CD4-positive, alpha-beta T cell (primary cell): ENCODE results near the gene ECT2L. TPM values are rescaled to one million over a fixed set of nuclear protein-coding genes. Genes with fewer than 3 reads are reported as not detected.

Experiments used
- ATAC-seq: fragments of 200-7000 bp; cut with Tn5 transposase; one replicate; pipeline ENCODE4 v1.10.0; 2022; ENCODE audit warnings: mild to moderate bottlenecking; ENCODE audit not compliant: poor library complexity
- CTCF ChIA-PET: fragments of 350-600 bp; sonication (Branson Sonifier 250); formaldehyde crosslinking; loops from one replicate; lab custom pipeline; 2021; ENCODE audit warnings: antibody characterized with exemption, inconsistent platforms; lab: Charles Lee
- POLR2A ChIA-PET: fragments of 350-600 bp; sonication (Branson Sonifier 250); formaldehyde crosslinking; loops from one replicate; lab custom pipeline; 2021; ENCODE audit warnings: antibody characterized with exemption, inconsistent platforms; lab: Charles Lee
- DNase-seq, 14 experiments: peaks; one replicate each; pipeline ENCODE4 v3.0.0-alpha.2; 2013 to 2020; ENCODE audit warnings: mixed read lengths in 2 of 14
- H3K27ac ChIP-seq, 2 donors: one replicate each; pipeline versions ENCODE4 v1.5.1 to v1.7.0; 2013; ENCODE audit warnings: low read length in 2 of 2, low read depth in 1 of 2, mild to moderate bottlenecking in 1 of 2
- H3K27me3 ChIP-seq, 2 experiments: 1 replicate in 1 of 2; 2 replicates in 1 of 2; pipeline versions ENCODE4 v1.6.1 to v1.7.0; 2013; ENCODE audit warnings: low read length in 2 of 2, control low read depth in 1 of 2, mild to moderate bottlenecking in 1 of 2, moderate library complexity in 1 of 2; ENCODE audit not compliant: insufficient read depth in 2 of 2, control insufficient read depth in 1 of 2
- H3K36me3 ChIP-seq: one replicate; pipeline ENCODE4 v1.6.1; 2013; ENCODE audit warnings: low read length, control low read depth; ENCODE audit not compliant: insufficient read depth
- H3K4me1 ChIP-seq: one replicate; pipeline ENCODE4 v1.6.1; 2013; ENCODE audit warnings: low read length, control low read depth; ENCODE audit not compliant: insufficient read depth
- H3K4me3 ChIP-seq: one replicate; pipeline ENCODE4 v1.5.1; 2013; ENCODE audit warnings: mild to moderate bottlenecking, low read length, moderate library complexity
- H3K9me3 ChIP-seq, 2 experiments: 1 replicate in 1 of 2; 2 replicates in 1 of 2; pipeline versions ENCODE4 v1.6.1 to v1.7.0; 2013; ENCODE audit warnings: low read length in 2 of 2, mild to moderate bottlenecking in 2 of 2, control low read depth in 1 of 2, moderate library complexity in 1 of 2; ENCODE audit not compliant: control insufficient read depth in 1 of 2, insufficient read depth in 1 of 2
- H3K27ac Mint-ChIP-seq: one replicate; pipeline ENCODE4 v1.8.0; 2020; ENCODE audit warnings: mixed read lengths
- H3K27me3 Mint-ChIP-seq: one replicate; pipeline ENCODE4 v1.8.0; 2021; ENCODE audit warnings: mixed read lengths
- H3K36me3 Mint-ChIP-seq: one replicate; pipeline ENCODE4 v1.8.0; 2021; ENCODE audit warnings: low read depth, mixed read lengths
- H3K4me1 Mint-ChIP-seq: one replicate; pipeline ENCODE4 v1.8.0; 2021; ENCODE audit warnings: low read depth, mixed read lengths
- H3K4me3 Mint-ChIP-seq: one replicate; pipeline ENCODE4 v1.8.0; 2020; ENCODE audit warnings: mild to moderate bottlenecking, mixed read lengths
- H3K9me3 Mint-ChIP-seq: one replicate; pipeline ENCODE4 v1.8.0; 2020; ENCODE audit warnings: mixed read lengths
- intact Hi-C, 2 experiments: fragments of 100-400 bp; cut with DNase I in 1 of 2; cut with micrococcal nuclease in 1 of 2; formaldehyde crosslinking; loops; one replicate each; pipeline versions ENCODE4 v1.15.1 to v1.9.0; 2023 to 2025; cut with DNase I, micrococcal nuclease
- total RNA-seq, 174 experiments: library from RNA in 2 of 174; stranded (reverse) in 2 of 174; gene quantifications; one replicate each; pipeline ENCODE4 v1.2.3 and lab custom pipeline; 2021 to 2026
- TF ChIP-seq, protein P1 (sequence below): fragments of 200-600 bp; IDR thresholded peaks from one replicate; pipeline ENCODE4 v1.8.0; 2022; ENCODE audit warnings: antibody characterized with exemption, mild to moderate bottlenecking

ECT2L gene
- total RNA-seq, 2 experiments from 2014 or later, result not detected

DNA sequence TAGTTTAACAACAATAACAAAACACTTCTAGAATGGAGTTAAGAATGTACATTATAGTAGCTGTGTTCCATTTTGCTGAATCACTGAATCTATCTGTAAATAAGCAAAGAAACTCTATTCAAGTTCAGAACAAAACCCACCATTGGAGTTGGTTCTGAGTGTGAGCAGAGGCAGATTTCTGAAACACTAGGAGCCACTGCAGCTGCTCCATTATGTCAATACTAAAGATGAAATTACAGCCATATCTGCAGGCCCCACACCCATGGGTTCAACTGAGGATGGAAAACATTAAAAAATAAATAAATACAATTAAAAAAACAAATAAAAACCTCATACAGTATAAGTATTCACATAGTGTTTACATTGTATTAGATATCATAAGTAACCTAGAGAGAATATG lies 101.1 kb downstream of the ECT2L start:
- Histone ChIP-seq H3K27me3 (no peaks in the 10 kb centered on the region), H3K4me1 (no peaks in the 10 kb centered on the region), H3K36me3 (peaks cover 19% of the 10 kb centered on the region), H3K9me3 (no peaks in the 10 kb centered on the region), H3K27ac (no peak overlapping the region), H3K4me3 (no peak overlapping the region)
- TF ChIP-seq, protein P1, sequence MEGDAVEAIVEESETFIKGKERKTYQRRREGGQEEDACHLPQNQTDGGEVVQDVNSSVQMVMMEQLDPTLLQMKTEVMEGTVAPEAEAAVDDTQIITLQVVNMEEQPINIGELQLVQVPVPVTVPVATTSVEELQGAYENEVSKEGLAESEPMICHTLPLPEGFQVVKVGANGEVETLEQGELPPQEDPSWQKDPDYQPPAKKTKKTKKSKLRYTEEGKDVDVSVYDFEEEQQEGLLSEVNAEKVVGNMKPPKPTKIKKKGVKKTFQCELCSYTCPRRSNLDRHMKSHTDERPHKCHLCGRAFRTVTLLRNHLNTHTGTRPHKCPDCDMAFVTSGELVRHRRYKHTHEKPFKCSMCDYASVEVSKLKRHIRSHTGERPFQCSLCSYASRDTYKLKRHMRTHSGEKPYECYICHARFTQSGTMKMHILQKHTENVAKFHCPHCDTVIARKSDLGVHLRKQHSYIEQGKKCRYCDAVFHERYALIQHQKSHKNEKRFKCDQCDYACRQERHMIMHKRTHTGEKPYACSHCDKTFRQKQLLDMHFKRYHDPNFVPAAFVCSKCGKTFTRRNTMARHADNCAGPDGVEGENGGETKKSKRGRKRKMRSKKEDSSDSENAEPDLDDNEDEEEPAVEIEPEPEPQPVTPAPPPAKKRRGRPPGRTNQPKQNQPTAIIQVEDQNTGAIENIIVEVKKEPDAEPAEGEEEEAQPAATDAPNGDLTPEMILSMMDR, result no peak
- ATAC-seq (no peak), DNase-seq (no peak)
- ChIA-PET CTCF (no interaction called here), POLR2A (no interaction called here)
- Mint-ChIP-seq H3K4me1 (no peaks in the 10 kb centered on the region), H3K36me3 (peaks cover 38% of the 10 kb centered on the region), H3K27ac (no peak overlapping the region), H3K9me3 (no peaks in the 10 kb centered on the region), H3K27me3 (no peaks in the 10 kb centered on the region), H3K4me3 (no peak overlapping the region)
- intact Hi-C loops, result no loop called here

DNA sequence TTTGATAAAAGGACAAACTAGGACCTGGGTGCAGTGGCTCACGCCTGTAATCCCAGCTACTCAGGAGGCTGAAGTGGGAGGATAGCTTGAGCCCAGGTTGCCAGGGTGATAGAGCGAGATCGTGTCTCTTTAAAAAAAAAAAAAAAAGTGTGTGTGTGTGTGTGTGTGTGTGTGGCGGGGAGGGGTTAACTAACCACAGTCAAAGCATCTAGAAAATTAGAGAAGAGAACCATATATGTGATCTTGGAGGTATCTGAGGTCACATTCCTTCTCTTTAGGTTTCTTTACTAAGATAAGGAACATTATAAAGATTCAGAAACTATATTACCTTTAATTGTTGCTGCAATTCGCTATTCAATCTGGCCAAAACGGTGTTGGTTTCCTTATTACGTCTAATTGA lies 111.3 kb downstream of the ECT2L start:
- H3K27me3 Mint-ChIP-seq, result no peaks in the 10 kb centered on the region
- no peaks in the 10 kb centered on the region for H3K27me3 ChIP-seq
- TF ChIP-seq, protein P1, result no peak
- no peak overlapping the region for H3K27ac ChIP-seq
- peaks cover 82% of the 10 kb centered on the region for H3K36me3 ChIP-seq
- ChIA-PET CTCF (no interaction called here), POLR2A (no interaction called here)
- H3K4me1 ChIP-seq, result no peaks in the 10 kb centered on the region
- no peak for ATAC-seq
- H3K4me3 ChIP-seq, result no peak overlapping the region
- no peak overlapping the region for H3K4me3 Mint-ChIP-seq
- H3K9me3 Mint-ChIP-seq, result no peaks in the 10 kb centered on the region
- peaks cover 88% of the 10 kb centered on the region for H3K36me3 Mint-ChIP-seq
- H3K27ac Mint-ChIP-seq, result no peak overlapping the region
- H3K9me3 ChIP-seq, result no peaks in the 10 kb centered on the region
- DNase-seq, result no peak
- intact Hi-C loops, result no loop called here
- no peaks in the 10 kb centered on the region for H3K4me1 Mint-ChIP-seq

DNA sequence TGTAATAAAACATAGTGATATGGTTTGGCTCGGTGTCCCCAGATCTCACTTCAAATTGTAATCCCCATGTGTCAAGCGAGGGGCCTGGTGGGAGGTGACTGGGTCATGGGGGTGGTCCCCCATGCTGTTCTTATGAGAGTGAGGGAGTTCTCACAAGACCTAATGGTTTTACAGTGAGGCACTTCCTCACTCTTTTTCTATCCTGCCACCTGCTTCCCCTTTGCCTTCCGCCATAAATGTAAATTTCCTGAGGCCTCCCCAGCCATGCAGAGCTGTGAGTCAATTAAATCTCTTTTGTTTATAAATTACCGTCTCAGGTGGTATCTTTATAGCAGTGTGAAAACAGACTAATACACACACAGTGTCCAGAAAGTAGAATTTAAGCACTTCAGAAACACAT lies 113.6 kb downstream of the ECT2L start:
- ChIA-PET POLR2A (no interaction called here), CTCF (no interaction called here)
- TF ChIP-seq, protein P1, result no peak
- no peaks in the 10 kb centered on the region for H3K4me1 ChIP-seq
- intact Hi-C loops, result no loop called here
- Mint-ChIP-seq H3K36me3 (peaks cover 94% of the 10 kb centered on the region), H3K27me3 (no peaks in the 10 kb centered on the region), H3K27ac (no peak overlapping the region), H3K4me3 (no peak overlapping the region), H3K4me1 (no peaks in the 10 kb centered on the region), H3K9me3 (no peaks in the 10 kb centered on the region)
- H3K27me3 ChIP-seq, result no peaks in the 10 kb centered on the region
- ATAC-seq (no peak), DNase-seq (no peak)
- peaks cover 85% of the 10 kb centered on the region for H3K36me3 ChIP-seq
- H3K4me3 ChIP-seq, result no peak overlapping the region
- no peaks in the 10 kb centered on the region for H3K9me3 ChIP-seq
- H3K27ac ChIP-seq, result no peak overlapping the region
